Smooth muscle cell (in vitro differentiated cells): ENCODE data around the gene SLC25A45. TPM values are rescaled to one million over a fixed set of nuclear protein-coding genes. Genes with fewer than 3 reads are reported as not detected.

Experiments used
- DNase-seq: peaks from one replicate; lab custom pipeline; 2025; ENCODE audit not compliant: unreplicated experiment; lab: John Stamatoyannopoulos, UW
- H2AFZ ChIP-seq: fragments of 200-600 bp; sonication (generic); 2 replicates; pipeline ENCODE4 v1.6.0; 2016; ENCODE audit warnings: antibody characterized with exemption, low read depth, mild to moderate bottlenecking
- H3F3A ChIP-seq: fragments of 200-600 bp; sonication (generic); 2 replicates; pipeline ENCODE4 v1.6.0; 2017; ENCODE audit warnings: antibody characterized with exemption, low read depth
- H3K27ac ChIP-seq: fragments of 200-600 bp; sonication (generic); 2 replicates; pipeline ENCODE4 v1.5.1; 2016; ENCODE audit warnings: low read depth, mild to moderate bottlenecking
- H3K27me3 ChIP-seq: fragments of 200-600 bp; sonication (generic); 2 replicates; pipeline ENCODE4 v1.6.1; 2016; ENCODE audit warnings: low read depth, mild to moderate bottlenecking
- H3K36me3 ChIP-seq: fragments of 200-600 bp; sonication (generic); 2 replicates; pipeline ENCODE4 v1.5.1; 2016; ENCODE audit warnings: low read depth
- H3K4me1 ChIP-seq: fragments of 200-600 bp; sonication (generic); 2 replicates; pipeline ENCODE4 v1.5.1; 2016; ENCODE audit warnings: low read depth
- H3K4me2 ChIP-seq: fragments of 200-600 bp; sonication (generic); 2 replicates; pipeline ENCODE4 v1.6.0; 2016; ENCODE audit warnings: mild to moderate bottlenecking
- H3K4me3 ChIP-seq: fragments of 200-600 bp; sonication (generic); 2 replicates; pipeline ENCODE4 v1.5.1; 2016; ENCODE audit warnings: mild to moderate bottlenecking
- H3K79me2 ChIP-seq: fragments of 200-600 bp; sonication (generic); 2 replicates; pipeline ENCODE4 v1.6.0; 2016; ENCODE audit warnings: low read depth, mild to moderate bottlenecking
- H3K9ac ChIP-seq: fragments of 200-600 bp; sonication (generic); 2 replicates; pipeline ENCODE4 v1.6.0; 2016; ENCODE audit warnings: low read depth
- H3K9me3 ChIP-seq: fragments of 200-600 bp; sonication (generic); replicated peaks from 2 replicates; pipeline ENCODE4 v1.5.1; 2016; ENCODE audit warnings: low read depth
- H4K20me1 ChIP-seq: fragments of 200-600 bp; sonication (generic); 2 replicates; pipeline ENCODE4 v1.6.0; 2016; ENCODE audit warnings: low read depth
- CTCF ChIP-seq: fragments of 200-600 bp; sonication (generic); IDR thresholded peaks from 2 replicates; pipeline ENCODE4 v1.5.1; 2017; ENCODE audit warnings: borderline replicate concordance, mild to moderate bottlenecking, antibody characterized with exemption; ENCODE audit not compliant: insufficient read depth, poor library complexity, severe bottlenecking
- WGBS: methylation state at CpG from one replicate; pipeline ENCODE4 v1.1.7; 2016; ENCODE audit warnings: low lambda C conversion rate; 5-methylcytosine and 5-hydroxymethylcytosine counted together
- polyA plus RNA-seq: library from polyadenylated mRNA; unstranded; fragments of >200 nt; fragmentation: Nextera tagmentation; extraction: Ambion mirVana; gene quantifications from 2 replicates; pipeline ENCODE4 v1.2.1, GENCODE V29; 2016
- total RNA-seq: library from RNA; depleted of rRNA; stranded (reverse); fragments of >200 nt; gene quantifications from 2 replicates; pipeline ENCODE4 v1.2.3, GENCODE V29; 2014

The SLC25A45 gene
- total and polyA plus RNA-seq, 2 experiments from 2014 or later, result 0.81 to 3.4 TPM

GRCh38 chr11:65416841-65417701, 34.6 kb upstream of the SLC25A45 start:
- Histone ChIP-seq H3K4me1 (peaks cover 52% of the 10 kb centered on the region), H4K20me1 (no peaks in the 10 kb centered on the region), H3K4me3 (peak overlapping the region; percentile 38), H3K9me3 (no peaks in the 10 kb centered on the region), H3K36me3 (no peaks in the 10 kb centered on the region), H3K79me2 (peaks cover 30% of the 10 kb centered on the region), H3F3A (peaks cover 40% of the 10 kb centered on the region), H3K9ac (peak overlapping the region; percentile 18), H2AFZ (no peak overlapping the region), H3K27me3 (no peaks in the 10 kb centered on the region), H3K4me2 (peak overlapping the region; percentile 99), H3K27ac (peak overlapping the region; percentile 100)
- no peak for DNase-seq
- WGBS, result 72% methylated on average over 14 of the region's 14 CpGs
- TF ChIP-seq CTCF, result no peak

GRCh38 chr11:65416341-65416824, 33.9 kb upstream of the SLC25A45 start:
- Histone ChIP-seq H4K20me1 (no peaks in the 10 kb centered on the region), H3K9ac (peak overlapping the region; percentile 18), H3K4me3 (peak overlapping the region; percentile 38), H2AFZ (no peak overlapping the region), H3F3A (peaks cover 35% of the 10 kb centered on the region), H3K36me3 (no peaks in the 10 kb centered on the region), H3K9me3 (no peaks in the 10 kb centered on the region), H3K27ac (peak overlapping the region; percentile 100), H3K4me1 (peaks cover 47% of the 10 kb centered on the region), H3K79me2 (peaks cover 27% of the 10 kb centered on the region), H3K4me2 (peak overlapping the region; percentile 99), H3K27me3 (no peaks in the 10 kb centered on the region)
- DNase-seq, result peak; percentile 74
- peak; percentile 95 for TF ChIP-seq CTCF
- 7% methylated on average over 18 of the region's 18 CpGs for WGBS

- H3K27ac ChIP-seq, result no peak overlapping the region
- H3K4me3 ChIP-seq, result peak overlapping the region; percentile 38
- no peak for DNase-seq
Observed at GRCh38 chr11:65415499-65416340, 33.3 kb upstream of the SLC25A45 start.

More at GRCh38 chr11:65415499-65416340, 33.3 kb upstream of the SLC25A45 start:
- H4K20me1 ChIP-seq, result no peaks in the 10 kb centered on the region
- WGBS, result 78% methylated on average over 11 of the region's 11 CpGs
- H3F3A ChIP-seq, result peaks cover 32% of the 10 kb centered on the region
- H3K9me3 ChIP-seq, result no peaks in the 10 kb centered on the region
- peak overlapping the region; percentile 99 for H3K4me2 ChIP-seq
- H3K9ac ChIP-seq, result no peak overlapping the region
- TF ChIP-seq CTCF, result no peak
- H2AFZ ChIP-seq, result no peak overlapping the region
- H3K36me3 ChIP-seq, result no peaks in the 10 kb centered on the region
- H3K4me1 ChIP-seq, result peaks cover 40% of the 10 kb centered on the region
- H3K79me2 ChIP-seq, result peaks cover 27% of the 10 kb centered on the region
- no peaks in the 10 kb centered on the region for H3K27me3 ChIP-seq
